HG03439 (cell line): ENCODE data around the gene DUOXA2.
"Not testable (repeated sequence)": the region's sequence is repeated elsewhere in the genome, so short reads cannot be mapped to it uniquely, and the experiment has no call there.

Experiments used
- ATAC-seq: cut with Tn5 transposase; IDR thresholded peaks from one replicate; pipeline ENCODE4 v1.9.1; 2021; ENCODE audit warnings: mild to moderate bottlenecking, moderate library complexity; ENCODE audit not compliant: unreplicated experiment

DUOXA2 gene

GRCh38 chr15:45114076-45114750 lies at the start of gene DUOXA2, which contains the start of gene DUOX2:
Gene DUOXA2 (plus strand): TSS chr15:45114326. CDS start chr15:45114606, 280 bp downstream.
Gene DUOX2 (minus strand): TSS chr15:45114172. CDS start chr15:45113411, 761 bp downstream.
- ATAC-seq = no peak

GRCh38 chr15:45064386-45064785 lies 49.7 kb upstream of the DUOXA2 start:
- no peak for ATAC-seq

GRCh38 chr15:45069942-45070360 lies 44.2 kb upstream of the DUOXA2 start:
- not testable (repeated sequence) for ATAC-seq

GRCh38 chr15:45073602-45074001 lies 40.5 kb upstream of the DUOXA2 start:
- ATAC-seq = not testable (repeated sequence)

GRCh38 chr15:45075440-45076320 lies 38.4 kb upstream of the DUOXA2 start:
- not testable (repeated sequence) for ATAC-seq

GRCh38 chr15:45077391-45077790 lies 36.7 kb upstream of the DUOXA2 start:
- ATAC-seq = not testable (repeated sequence)

- ATAC-seq = not testable (repeated sequence)
Measured at GRCh38 chr15:45079201-45079600, 34.9 kb upstream of the DUOXA2 start.

GRCh38 chr15:45079628-45080246 lies 34.4 kb upstream of the DUOXA2 start:
- not testable (repeated sequence) for ATAC-seq

- ATAC-seq = not testable (repeated sequence)
Measured at GRCh38 chr15:45080593-45080992, 33.5 kb upstream of the DUOXA2 start.

GRCh38 chr15:45082412-45082811 lies 31.7 kb upstream of the DUOXA2 start:
- ATAC-seq = not testable (repeated sequence)

- ATAC-seq = no peak
Measured at GRCh38 chr15:45083223-45083622, 30.9 kb upstream of the DUOXA2 start.

- ATAC-seq = no peak
Measured at GRCh38 chr15:45084163-45084562, 30.0 kb upstream of the DUOXA2 start.

- no peak for ATAC-seq
Measured at GRCh38 chr15:45087513-45087912, 26.6 kb upstream of the DUOXA2 start.

GRCh38 chr15:45088801-45089711 lies 25.1 kb upstream of the DUOXA2 start:
- no peak for ATAC-seq

GRCh38 chr15:45089712-45090373 lies 24.3 kb upstream of the DUOXA2 start:
- ATAC-seq = no peak

- no peak for ATAC-seq
Measured at GRCh38 chr15:45091161-45091560, 23.0 kb upstream of the DUOXA2 start.

- ATAC-seq = no peak
Measured at GRCh38 chr15:45091576-45091975, 22.6 kb upstream of the DUOXA2 start.

GRCh38 chr15:45093013-45093412 lies 21.1 kb upstream of the DUOXA2 start:
- ATAC-seq = no peak

- no peak for ATAC-seq
Measured at GRCh38 chr15:45093622-45094357, 20.3 kb upstream of the DUOXA2 start.
